AG08396 (cell line): ENCODE data around the gene UNC93A.

ENCODE experiments used
- DNase-seq: peaks from one replicate; pipeline ENCODE4 v3.0.0; 2012; ENCODE audit warnings: low spot score, mixed read lengths

Gene UNC93A

GRCh38 chr6:167293088-167293589 lies 2.0 kb downstream of the UNC93A start:
- no peak for DNase-seq

GRCh38 chr6:167293590-167294091 lies 2.5 kb downstream of the UNC93A start:
- DNase-seq, result no peak

GRCh38 chr6:167294241-167294640 lies 3.1 kb downstream of the UNC93A start:
- DNase-seq, result no peak

DNA sequence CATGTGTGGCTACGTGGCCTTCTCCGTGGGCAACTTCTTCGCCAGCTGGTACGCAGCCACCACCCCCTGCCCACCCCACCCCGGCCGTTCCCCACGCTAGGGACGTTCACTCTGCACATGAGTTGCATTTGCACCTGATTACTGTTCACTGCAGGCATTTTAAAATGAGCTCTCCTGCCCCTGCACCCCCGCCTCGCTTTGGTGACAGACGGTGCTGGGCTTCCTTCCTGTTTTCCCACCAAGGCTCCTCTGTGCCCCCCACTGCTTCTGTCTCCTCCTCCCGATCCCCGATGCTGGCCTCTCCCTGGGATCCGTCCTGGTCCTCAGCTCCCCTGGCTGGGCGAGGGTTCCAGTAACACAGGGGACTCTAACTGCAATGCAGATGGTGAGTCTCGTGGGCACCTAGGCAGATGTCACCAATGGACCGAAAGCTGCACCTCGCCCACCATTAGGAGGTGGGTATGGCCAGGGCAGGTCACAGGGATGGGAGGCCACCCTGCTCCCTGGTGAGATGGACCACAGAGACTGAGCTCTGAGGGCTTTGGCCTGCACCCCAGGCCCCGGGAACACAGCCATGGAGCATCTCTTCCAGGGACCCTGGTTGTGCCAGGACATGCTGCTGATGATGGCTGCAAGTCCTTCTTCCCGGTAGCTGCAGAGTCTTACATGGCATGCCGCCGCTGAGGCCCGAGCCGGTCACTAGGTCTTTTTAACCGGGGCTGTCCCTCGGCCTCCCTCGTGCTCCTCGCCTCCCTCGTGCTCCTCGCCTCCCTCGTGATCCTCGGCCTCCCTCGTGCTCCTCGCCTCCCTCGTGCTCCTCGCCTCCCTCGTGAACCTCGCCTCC lies 3.8 kb downstream of the UNC93A start:
- no peak for DNase-seq

DNA sequence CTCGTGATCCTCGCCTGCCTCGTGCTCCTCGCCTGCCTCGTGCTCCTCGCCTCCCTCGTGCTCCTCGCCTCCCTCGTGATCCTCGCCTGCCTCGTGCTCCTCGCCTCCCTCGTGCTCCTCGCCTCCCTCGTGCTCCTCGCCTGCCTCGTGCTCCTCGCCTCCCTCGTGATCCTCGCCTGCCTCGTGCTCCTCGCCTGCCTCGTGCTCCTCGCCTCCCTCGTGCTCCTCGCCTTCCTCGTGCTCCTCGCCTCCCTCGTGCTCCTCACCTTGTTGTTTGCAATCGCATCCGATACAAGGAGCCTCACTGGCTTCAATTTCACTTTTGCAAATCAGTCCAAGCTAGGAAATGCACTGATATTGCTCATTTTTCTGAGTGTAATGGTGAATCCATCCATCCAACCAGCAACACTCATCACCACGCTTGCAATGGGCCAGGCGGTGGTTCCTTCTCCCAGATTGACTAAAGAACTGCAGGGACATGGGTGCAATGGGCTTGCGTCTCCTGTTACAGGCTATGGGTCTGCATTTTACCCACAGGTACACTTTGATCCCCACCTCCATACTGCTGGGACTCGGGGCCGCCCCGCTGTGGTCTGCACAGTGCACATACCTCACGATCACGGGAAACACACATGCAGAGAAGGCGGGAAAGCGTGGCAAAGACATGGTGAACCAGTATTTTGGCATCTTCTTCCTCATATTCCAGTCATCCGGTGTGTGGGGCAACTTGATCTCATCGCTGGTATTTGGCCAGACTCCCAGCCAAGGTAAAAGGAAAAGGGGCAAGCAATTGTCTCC lies 4.6 kb downstream of the UNC93A start:
- no peak for DNase-seq

DNA sequence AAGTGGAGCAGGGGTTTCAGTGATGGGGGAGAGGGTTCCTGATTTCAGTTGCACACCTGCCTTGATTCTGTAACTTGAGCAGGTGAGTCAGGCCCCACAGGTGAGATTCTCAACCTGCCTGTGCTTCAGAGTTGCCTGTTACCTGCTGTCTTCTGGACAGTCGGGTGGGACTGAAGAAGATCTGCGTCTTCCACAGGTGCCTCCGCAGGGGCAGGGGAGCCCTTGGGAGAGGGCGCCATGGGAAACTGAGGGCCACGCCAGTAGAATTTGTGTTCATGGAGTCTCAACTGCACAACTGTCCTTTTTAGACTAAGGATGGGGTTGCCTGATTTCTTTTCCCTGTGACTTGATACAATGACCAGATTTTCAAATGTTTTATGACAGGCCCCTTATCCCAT lies 5.2 kb downstream of the UNC93A start:
- no peak for DNase-seq

DNA sequence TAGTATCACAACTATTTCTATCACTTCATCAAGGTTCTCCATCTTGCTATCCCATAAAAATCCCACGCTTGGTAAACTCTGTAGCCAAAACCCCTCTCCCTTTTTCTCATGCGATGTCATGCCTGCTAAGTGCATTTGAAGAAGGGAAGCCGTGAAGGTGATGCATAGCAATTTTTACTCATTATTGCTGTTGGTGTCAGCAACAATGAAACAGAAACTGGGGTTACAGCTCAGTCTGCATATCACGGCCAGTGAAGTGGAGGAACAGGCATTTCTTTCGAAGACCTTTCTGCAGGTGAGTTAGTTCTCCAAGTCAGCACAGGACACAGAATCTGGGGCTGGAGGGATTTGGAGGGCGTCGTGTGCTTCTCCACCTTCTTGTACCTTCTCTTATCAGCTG lies 5.8 kb downstream of the UNC93A start:
- no peak for DNase-seq

GRCh38 chr6:167298127-167298526 lies 7.0 kb downstream of the UNC93A start:
- no peak for DNase-seq

GRCh38 chr6:167299641-167300308 lies 8.7 kb downstream of the UNC93A start:
- DNase-seq, result no peak

DNA sequence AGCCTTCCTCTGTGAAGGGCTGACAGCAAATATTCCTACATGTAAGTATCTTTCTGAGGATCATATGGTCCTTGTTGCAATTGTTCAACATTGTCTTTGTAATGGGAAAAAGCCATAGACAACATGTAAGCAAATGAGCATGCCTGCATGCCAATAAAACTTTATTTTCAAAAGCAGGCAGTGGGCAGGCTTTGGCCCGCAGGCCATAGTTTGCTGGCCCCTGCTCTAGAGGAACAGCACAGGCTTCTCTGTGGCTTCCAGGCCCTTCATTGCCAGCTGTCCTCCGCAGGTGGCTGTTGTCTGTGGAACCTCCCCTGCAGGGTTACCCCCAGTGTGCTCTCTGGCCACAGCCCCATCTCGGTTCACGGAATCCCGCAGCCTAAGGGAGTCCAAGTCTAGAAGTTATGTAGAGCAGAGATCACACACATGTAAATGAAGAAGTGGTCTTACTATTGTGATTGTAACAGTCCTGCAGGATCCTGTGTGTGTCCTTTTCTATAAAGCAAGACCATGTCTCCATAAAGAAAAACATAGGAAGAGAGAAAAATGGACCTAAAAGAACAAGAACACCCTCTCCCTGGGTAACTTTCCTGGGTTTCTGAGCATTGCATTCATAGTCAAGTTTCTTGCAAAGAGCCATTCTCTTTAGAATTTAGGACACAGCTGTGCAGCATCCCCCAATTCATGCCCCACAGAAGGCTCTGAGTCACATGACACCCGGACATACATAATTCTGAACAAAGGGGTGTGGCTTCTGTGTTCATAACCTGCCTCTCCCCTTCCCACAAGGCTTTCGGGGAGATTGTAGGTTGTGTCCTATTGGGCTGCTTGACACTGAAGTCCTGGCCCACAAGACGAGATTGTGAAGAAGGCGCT lies 10.0 kb downstream of the UNC93A start:
- no peak for DNase-seq

DNA sequence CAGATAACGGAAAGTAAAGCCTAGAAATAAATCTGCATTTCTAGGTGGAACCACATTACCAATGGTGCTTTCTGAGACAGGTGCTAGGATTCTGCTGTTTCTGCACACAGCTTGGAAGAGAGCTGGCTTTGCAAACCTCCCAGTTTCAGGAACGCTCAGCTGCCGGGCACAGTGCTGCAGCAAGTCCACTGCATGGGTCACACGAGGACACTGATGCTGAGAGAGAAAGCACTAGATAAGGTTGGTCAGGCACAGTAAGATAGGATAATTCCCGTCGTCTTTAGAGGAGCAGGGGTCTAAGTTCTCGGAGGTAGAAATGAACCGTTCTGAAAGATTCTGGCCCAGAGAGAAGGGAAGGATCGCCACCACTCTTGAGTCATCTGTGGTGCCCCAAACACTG lies 11.0 kb downstream of the UNC93A start:
- no peak for DNase-seq

DNA sequence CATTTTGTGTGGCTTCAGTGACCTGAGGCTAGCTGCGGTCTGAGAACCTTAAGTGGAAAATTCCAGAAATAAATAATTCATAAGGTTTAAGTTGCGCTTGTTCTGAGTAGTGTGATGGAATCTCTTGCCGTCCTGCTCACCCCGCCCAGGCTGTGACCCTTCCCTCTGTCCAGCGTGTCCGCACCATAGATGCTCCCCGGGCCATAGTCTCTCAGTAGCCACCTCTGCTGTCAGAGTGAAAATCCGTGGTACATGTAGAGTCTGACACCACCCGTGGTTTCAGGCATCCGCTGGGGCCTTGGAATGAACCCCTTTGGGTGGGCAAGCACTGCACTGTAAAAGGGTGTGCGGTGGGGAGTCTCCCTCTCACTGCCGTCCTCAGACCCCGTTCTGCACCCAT lies 11.7 kb downstream of the UNC93A start:
- DNase-seq, result no peak

GRCh38 chr6:167303675-167304625 lies 12.8 kb downstream of the UNC93A start:
- no peak for DNase-seq

- no peak for DNase-seq
These were observed 13.8 kb downstream of the UNC93A start for GRCh38 chr6:167304912-167305311.

DNA sequence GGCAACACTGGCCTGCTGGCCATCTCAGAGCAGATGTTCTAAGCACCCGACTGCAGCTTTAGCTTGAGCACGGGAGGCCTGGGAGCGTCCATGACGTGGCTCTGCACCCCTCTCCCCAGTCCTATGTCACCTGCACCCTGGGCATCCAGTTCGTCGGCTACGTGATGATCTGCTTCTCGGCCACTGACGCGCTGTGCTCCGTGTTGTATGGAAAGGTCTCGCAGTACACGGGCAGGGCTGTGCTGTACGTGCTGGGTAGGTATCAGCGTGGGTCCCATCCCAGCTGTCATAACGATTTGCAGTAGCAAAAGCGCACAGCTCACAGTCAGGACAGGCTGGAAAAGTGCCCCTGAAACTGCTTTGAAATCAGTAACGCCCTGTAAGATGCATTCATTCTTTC lies 14.7 kb downstream of the UNC93A start:
- DNase-seq, result no peak

- DNase-seq, result no peak
These were observed 15.4 kb downstream of the UNC93A start for GRCh38 chr6:167306401-167306998.

DNA sequence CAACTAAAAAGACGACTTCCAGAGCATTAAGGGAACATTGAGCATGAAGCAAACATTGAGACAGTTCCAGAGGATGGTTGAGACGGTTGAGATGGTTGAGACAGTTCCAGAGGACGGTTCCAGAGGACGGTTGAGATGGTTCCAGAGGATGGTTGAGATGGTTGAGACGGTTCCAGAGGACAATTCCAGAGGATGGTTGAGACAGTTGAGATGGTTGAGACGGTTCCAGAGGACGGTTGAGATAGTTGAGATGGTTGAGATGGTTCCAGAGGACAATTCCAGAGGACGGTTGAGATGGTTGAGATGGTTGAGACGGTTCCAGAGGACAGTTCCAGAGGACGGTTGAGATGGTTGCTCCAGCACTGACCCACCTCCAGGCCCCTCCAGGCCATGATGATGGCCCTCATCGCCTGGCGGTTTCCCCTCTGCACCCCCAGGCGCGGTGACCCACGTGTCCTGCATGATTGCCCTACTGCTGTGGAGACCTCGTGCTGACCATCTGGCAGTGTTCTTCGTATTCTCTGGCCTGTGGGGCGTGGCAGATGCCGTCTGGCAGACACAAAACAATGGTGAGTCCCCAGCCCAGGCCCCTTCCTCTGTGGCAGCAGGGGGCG lies 16.3 kb downstream of the UNC93A start:
- no peak for DNase-seq

DNA sequence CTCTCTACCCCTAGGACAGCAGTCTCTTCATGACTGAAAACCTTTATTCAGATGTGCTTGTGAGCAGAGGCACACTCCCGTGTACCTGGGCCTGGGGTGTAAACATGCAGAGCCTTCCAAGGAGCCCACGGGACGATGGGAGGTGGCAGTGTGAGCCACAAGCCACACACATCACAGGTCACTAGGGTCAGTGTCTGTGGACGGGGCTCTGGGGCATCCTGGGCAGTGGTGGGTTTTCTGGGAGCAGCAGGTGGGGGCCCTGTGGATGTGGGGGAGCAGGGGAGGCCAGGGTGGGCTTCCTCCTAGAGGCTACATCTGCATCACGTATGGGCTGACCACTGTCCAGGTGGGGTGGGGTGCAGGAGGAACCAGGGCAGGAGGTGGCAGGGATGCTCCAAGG lies 17.1 kb downstream of the UNC93A start:
- no peak for DNase-seq
